ENCODE data around the gene NDUFB10. TPM values are rescaled to one million over a fixed set of nuclear protein-coding genes. Genes with fewer than 3 reads are reported as not detected.
A peak's percentile ranks its signal among the peaks of the same experiment; 100 is the strongest.

Gene NDUFB10
- total RNA-seq, 2 experiments from 2014 or later: 40.7 to 41.1 TPM

DNA sequence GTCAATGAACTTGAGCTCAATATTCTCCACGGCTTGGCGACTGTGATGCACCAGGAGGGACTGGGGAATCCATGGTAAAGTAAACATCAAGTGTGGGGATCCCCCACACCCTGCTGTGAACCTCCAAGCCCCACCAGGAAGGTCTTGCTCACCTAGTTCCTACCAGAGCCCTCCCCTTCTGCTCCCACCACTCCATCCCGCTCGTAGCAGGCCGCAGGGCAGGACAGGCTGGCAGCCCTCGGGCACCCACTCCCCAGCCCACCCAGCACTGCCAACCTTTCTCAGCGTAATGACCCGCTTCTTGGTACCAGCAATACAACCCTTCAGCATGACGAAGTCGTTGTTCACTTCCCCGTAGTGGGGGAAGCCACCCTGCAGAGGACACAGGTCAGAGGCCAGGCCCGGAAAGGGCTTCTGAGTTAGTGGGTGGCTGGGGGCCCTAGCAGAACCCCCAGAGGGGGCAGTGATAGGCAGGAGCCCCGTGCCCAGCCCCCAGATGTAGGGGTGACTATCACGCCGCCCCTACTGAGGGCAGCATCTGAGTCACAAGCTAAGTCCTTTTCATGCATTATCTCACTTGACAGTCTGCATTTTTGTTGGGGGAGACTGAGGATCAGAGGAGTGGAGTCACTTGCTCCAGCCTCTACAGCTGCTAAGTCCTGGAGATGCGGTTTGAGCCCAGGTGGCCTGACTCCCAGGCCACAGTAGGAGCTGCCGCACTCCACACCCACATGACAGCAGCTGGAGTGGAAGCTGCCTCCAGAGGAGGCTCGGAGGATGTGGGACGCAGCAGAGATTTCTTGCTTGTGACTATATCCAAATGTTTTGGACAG, 13.6 kb upstream of the NDUFB10 start:
- intact Hi-C loops (cut with DNase I, micrococcal nuclease): no loop called here
- Mint-ChIP-seq H3K4me1 (ENCODE audit: low read depth) (peaks cover 18% of the 10 kb centered on the region), H3K9me3 (no peaks in the 10 kb centered on the region), H3K27me3 (no peaks in the 10 kb centered on the region), H3K4me3 (no peak overlapping the region), H3K27ac (no peak overlapping the region), H3K36me3 (ENCODE audit: low read depth) (peaks cover 7% of the 10 kb centered on the region)
- ChIA-PET CTCF (no interaction called here), POLR2A (no interaction called here)
- no peaks in the 10 kb centered on the region for H3K9me3 ChIP-seq (ENCODE audit: control insufficient read depth in 1 of 2, insufficient read depth in 1 of 2, low read length in 2 of 2)
- TF ChIP-seq, protein P1, sequence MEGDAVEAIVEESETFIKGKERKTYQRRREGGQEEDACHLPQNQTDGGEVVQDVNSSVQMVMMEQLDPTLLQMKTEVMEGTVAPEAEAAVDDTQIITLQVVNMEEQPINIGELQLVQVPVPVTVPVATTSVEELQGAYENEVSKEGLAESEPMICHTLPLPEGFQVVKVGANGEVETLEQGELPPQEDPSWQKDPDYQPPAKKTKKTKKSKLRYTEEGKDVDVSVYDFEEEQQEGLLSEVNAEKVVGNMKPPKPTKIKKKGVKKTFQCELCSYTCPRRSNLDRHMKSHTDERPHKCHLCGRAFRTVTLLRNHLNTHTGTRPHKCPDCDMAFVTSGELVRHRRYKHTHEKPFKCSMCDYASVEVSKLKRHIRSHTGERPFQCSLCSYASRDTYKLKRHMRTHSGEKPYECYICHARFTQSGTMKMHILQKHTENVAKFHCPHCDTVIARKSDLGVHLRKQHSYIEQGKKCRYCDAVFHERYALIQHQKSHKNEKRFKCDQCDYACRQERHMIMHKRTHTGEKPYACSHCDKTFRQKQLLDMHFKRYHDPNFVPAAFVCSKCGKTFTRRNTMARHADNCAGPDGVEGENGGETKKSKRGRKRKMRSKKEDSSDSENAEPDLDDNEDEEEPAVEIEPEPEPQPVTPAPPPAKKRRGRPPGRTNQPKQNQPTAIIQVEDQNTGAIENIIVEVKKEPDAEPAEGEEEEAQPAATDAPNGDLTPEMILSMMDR (IDR thresholded peaks at IDR 0.05): no peak
- H3K36me3 ChIP-seq (ENCODE audit: insufficient read depth, low read length): no peaks in the 10 kb centered on the region
- no peak for ATAC-seq (ENCODE audit: poor library complexity)
- H3K4me3 ChIP-seq (ENCODE audit: low read length): no peak overlapping the region
- peaks cover 28% of the 10 kb centered on the region for H3K4me1 ChIP-seq (ENCODE audit: insufficient read depth, low read length)
- peak in 1 of 14 experiments; percentile 32 for DNase-seq
- no peaks in the 10 kb centered on the region for H3K27me3 ChIP-seq (ENCODE audit: control insufficient read depth in 1 of 2, insufficient read depth in 2 of 2, low read length in 2 of 2)
- no peak overlapping the region for H3K27ac ChIP-seq (ENCODE audit: low read depth in 1 of 2, low read length in 2 of 2)

DNA sequence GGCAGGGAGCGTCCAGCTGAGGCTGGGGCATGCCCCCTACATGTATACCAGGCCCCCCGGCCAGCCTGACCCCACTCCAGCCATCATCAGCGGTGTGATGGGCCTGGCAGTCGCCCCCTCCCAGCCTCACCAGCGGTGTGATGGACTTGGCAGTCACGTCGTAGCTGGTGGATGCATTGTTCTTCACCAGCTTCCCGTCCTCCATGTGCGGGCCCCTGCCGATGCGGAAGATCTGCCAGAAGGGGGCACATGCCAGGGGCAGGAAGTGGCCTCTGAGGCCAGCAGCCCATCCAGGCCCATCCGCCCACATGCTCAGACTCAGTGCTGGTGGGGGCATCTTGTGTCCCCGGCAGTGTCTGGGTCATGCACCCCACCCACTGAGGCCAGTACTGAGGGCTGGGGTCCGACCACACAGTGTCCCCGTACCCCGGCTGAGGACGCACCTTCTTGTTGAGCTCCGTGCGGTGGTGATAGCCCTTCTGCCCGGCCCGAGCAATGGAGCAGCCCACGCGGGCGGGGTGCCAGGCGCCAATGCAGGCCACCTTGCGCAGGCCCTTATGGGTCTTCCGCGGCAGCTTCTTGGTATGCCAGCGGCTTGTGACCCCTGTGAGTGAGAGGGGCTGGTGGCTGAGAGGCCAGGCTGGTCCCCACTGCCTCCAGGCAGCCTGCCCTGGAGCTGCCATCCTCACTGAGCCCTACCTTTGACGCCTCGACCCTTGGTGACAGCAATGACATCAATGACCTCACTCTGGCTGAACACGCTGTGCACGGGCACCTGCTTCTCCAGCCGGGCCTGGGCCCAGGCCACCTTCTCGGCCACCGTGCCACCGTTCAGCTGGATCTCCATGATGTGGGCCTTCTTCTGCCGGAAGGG, 12.6 kb upstream of the NDUFB10 start:
- H3K9me3 ChIP-seq (ENCODE audit: control insufficient read depth in 1 of 2, insufficient read depth in 1 of 2, low read length in 2 of 2): no peaks in the 10 kb centered on the region
- peak in 1 of 14 experiments; percentile 34 for DNase-seq
- Mint-ChIP-seq H3K4me3 (no peak overlapping the region), H3K9me3 (no peaks in the 10 kb centered on the region), H3K36me3 (ENCODE audit: low read depth) (peaks cover 7% of the 10 kb centered on the region), H3K27ac (no peak overlapping the region), H3K27me3 (no peaks in the 10 kb centered on the region), H3K4me1 (ENCODE audit: low read depth) (peaks cover 18% of the 10 kb centered on the region)
- no peaks in the 10 kb centered on the region for H3K27me3 ChIP-seq (ENCODE audit: control insufficient read depth in 1 of 2, insufficient read depth in 2 of 2, low read length in 2 of 2)
- no peak for ATAC-seq (ENCODE audit: poor library complexity)
- peaks cover 22% of the 10 kb centered on the region for H3K4me1 ChIP-seq (ENCODE audit: insufficient read depth, low read length)
- CTCF ChIA-PET: no interaction called here
- H3K27ac ChIP-seq (ENCODE audit: low read depth in 1 of 2, low read length in 2 of 2): no peak overlapping the region
- POLR2A ChIA-PET: interaction anchor here (1.0 kb wide), 1 partner anchor 209 kb away, joined by 3 read pairs; the partner anchor contains the start of gene TRAF7
- no peak overlapping the region for H3K4me3 ChIP-seq (ENCODE audit: low read length)
- intact Hi-C loops (cut with DNase I, micrococcal nuclease): no loop called here
- no peaks in the 10 kb centered on the region for H3K36me3 ChIP-seq (ENCODE audit: insufficient read depth, low read length)
- TF ChIP-seq, protein P1 (IDR thresholded peaks at IDR 0.05): no peak

GRCh38 chr16:1947369-1947670, 12.0 kb upstream of the NDUFB10 start:
- intact Hi-C loops (cut with DNase I, micrococcal nuclease): no loop called here
- no peak for DNase-seq
- ATAC-seq (ENCODE audit: poor library complexity): no peak
- Histone ChIP-seq H3K36me3 (ENCODE audit: insufficient read depth, low read length) (no peaks in the 10 kb centered on the region), H3K27ac (ENCODE audit: low read depth in 1 of 2, low read length in 2 of 2) (no peak overlapping the region), H3K4me1 (ENCODE audit: insufficient read depth, low read length) (peaks cover 17% of the 10 kb centered on the region), H3K9me3 (ENCODE audit: control insufficient read depth in 1 of 2, insufficient read depth in 1 of 2, low read length in 2 of 2) (no peaks in the 10 kb centered on the region), H3K27me3 (ENCODE audit: control insufficient read depth in 1 of 2, insufficient read depth in 2 of 2, low read length in 2 of 2) (no peaks in the 10 kb centered on the region), H3K4me3 (ENCODE audit: low read length) (no peak overlapping the region)
- Mint-ChIP-seq H3K27ac (no peak overlapping the region), H3K27me3 (no peaks in the 10 kb centered on the region), H3K9me3 (no peaks in the 10 kb centered on the region), H3K4me1 (ENCODE audit: low read depth) (peaks cover 18% of the 10 kb centered on the region), H3K36me3 (ENCODE audit: low read depth) (peaks cover 7% of the 10 kb centered on the region), H3K4me3 (no peak overlapping the region)
- TF ChIP-seq, protein P1 (IDR thresholded peaks at IDR 0.05): no peak
- CTCF ChIA-PET: no interaction called here
- POLR2A ChIA-PET: interaction anchor here (1.0 kb wide), 1 partner anchor 208 kb away, joined by 3 read pairs; the partner anchor contains the start of gene TRAF7

Measured in CD4-positive, alpha-beta T cell (primary cell).